ENCODE data around the gene TYW1B.
"Not testable (repeated sequence)": the region's sequence is repeated elsewhere in the genome, so short reads cannot be mapped to it uniquely, and the experiment has no call there.

Gene TYW1B

GRCh38 chr7:72625721-72626423, 202.1 kb downstream of the TYW1B start:
- DNase-seq (ENCODE audit: low read depth): not testable (repeated sequence)

GRCh38 chr7:72622532-72622931, 205.5 kb downstream of the TYW1B start:
- no peak for DNase-seq (ENCODE audit: low read depth)

- not testable (repeated sequence) for DNase-seq (ENCODE audit: low read depth)
Measured at GRCh38 chr7:72621761-72622187, 206.2 kb downstream of the TYW1B start.

- not testable (repeated sequence) for DNase-seq (ENCODE audit: low read depth)
Measured at GRCh38 chr7:72620923-72621322, 207.1 kb downstream of the TYW1B start.

- not testable (repeated sequence) for DNase-seq (ENCODE audit: low read depth)
Measured at GRCh38 chr7:72618435-72619180, 209.4 kb downstream of the TYW1B start.

GRCh38 chr7:72609761-72610160, 218.2 kb downstream of the TYW1B start:
- not testable (repeated sequence) for DNase-seq (ENCODE audit: low read depth)

- DNase-seq (ENCODE audit: low read depth): not testable (repeated sequence)
Measured at GRCh38 chr7:72607988-72608387, 220.0 kb downstream of the TYW1B start.

- not testable (repeated sequence) for DNase-seq (ENCODE audit: low read depth)
Measured at GRCh38 chr7:72605863-72606431, 222.1 kb downstream of the TYW1B start.

GRCh38 chr7:72604771-72605611, 223.0 kb downstream of the TYW1B start:
- DNase-seq (ENCODE audit: low read depth): not testable (repeated sequence)

- DNase-seq (ENCODE audit: low read depth): not testable (repeated sequence)
Measured at GRCh38 chr7:72603476-72603875, 224.5 kb downstream of the TYW1B start.

- no peak for DNase-seq (ENCODE audit: low read depth)
Measured at GRCh38 chr7:72603073-72603472, 224.9 kb downstream of the TYW1B start.

- not testable (repeated sequence) for DNase-seq (ENCODE audit: low read depth)
Measured at GRCh38 chr7:72601683-72602082, 226.3 kb downstream of the TYW1B start.

GRCh38 chr7:72590023-72590422, 238.0 kb downstream of the TYW1B start:
- not testable (repeated sequence) for DNase-seq (ENCODE audit: low read depth)

- not testable (repeated sequence) for DNase-seq (ENCODE audit: low read depth)
Measured at GRCh38 chr7:72587267-72587666, 240.7 kb downstream of the TYW1B start.

GRCh38 chr7:72584576-72584975, 243.4 kb downstream of the TYW1B start:
- not testable (repeated sequence) for DNase-seq (ENCODE audit: low read depth)

GRCh38 chr7:72583620-72584361, 244.2 kb downstream of the TYW1B start:
- DNase-seq (ENCODE audit: low read depth): not testable (repeated sequence)

- not testable (repeated sequence) for DNase-seq (ENCODE audit: low read depth)
Measured at GRCh38 chr7:72580142-72580770, 247.7 kb downstream of the TYW1B start.

GRCh38 chr7:72577107-72577506, 250.9 kb downstream of the TYW1B start:
- DNase-seq (ENCODE audit: low read depth): no peak

GRCh38 chr7:72561988-72562387, 266.0 kb downstream of the TYW1B start:
- DNase-seq (ENCODE audit: low read depth): not testable (repeated sequence)

GRCh38 chr7:72559546-72559945, 268.5 kb downstream of the TYW1B start:
- DNase-seq (ENCODE audit: low read depth): not testable (repeated sequence)

GRCh38 chr7:72556733-72557132, 271.3 kb downstream of the TYW1B start:
- DNase-seq (ENCODE audit: low read depth): not testable (repeated sequence)
